MG63 (cell line): ENCODE results near the gene SETD1A. TPM values are rescaled to one million over a fixed set of nuclear protein-coding genes. Genes with fewer than 3 reads are reported as not detected.

Source experiments
- DNase-seq: peaks from one replicate; pipeline ENCODE4 v3.0.0-alpha.2; 2020
- H3K27me3 ChIP-seq: fragments of 250-450 bp; sonication (Bioruptor Pico); 2 replicates; pipeline ENCODE4 v1.5.1; 2020; ENCODE audit warnings: mild to moderate bottlenecking, moderate library complexity
- H3K36me3 ChIP-seq: fragments of 250-450 bp; sonication (Bioruptor Pico); 2 replicates; pipeline ENCODE4 v1.5.1; 2020; ENCODE audit warnings: mild to moderate bottlenecking, moderate library complexity
- H3K4me3 ChIP-seq: fragments of 250-450 bp; sonication (Bioruptor Pico); 2 replicates; pipeline ENCODE4 v1.5.1; 2020; ENCODE audit warnings: mild to moderate bottlenecking, moderate library complexity
- H3K9me3 ChIP-seq: fragments of 250-450 bp; sonication (Bioruptor Pico); 2 replicates; pipeline ENCODE4 v1.5.1; 2020; ENCODE audit warnings: mild to moderate bottlenecking, moderate library complexity
- total RNA-seq: library from RNA; depleted of rRNA; stranded (reverse); fragments of >200 nt; shearing (Covaris generic); gene quantifications from 2 replicates; pipeline ENCODE4 v1.2.3, GENCODE V29; 2014; ENCODE audit warnings: low replicate concordance

SETD1A gene
- total RNA-seq, 1 experiment from 2014 or later, result 0.76 TPM

- Histone ChIP-seq H3K36me3 (peaks cover 21% of the 10 kb centered on the region), H3K9me3 (no peaks in the 10 kb centered on the region), H3K27me3 (no peaks in the 10 kb centered on the region), H3K4me3 (peak overlapping the region; percentile 58; the same call in 1 of the 2 replicates)
- peak; percentile 68 for DNase-seq
These were observed 9.5 kb upstream of the SETD1A start for GRCh38 chr16:30947859-30948666.

- peak within 1 kb of the TSS; percentile 58 for H3K4me3 ChIP-seq
- peaks cover 16% of the 10 kb centered on the region for H3K36me3 ChIP-seq
- peak; percentile 61 for DNase-seq
- no peaks in the 10 kb centered on the region for H3K27me3 ChIP-seq
- H3K9me3 ChIP-seq, result no peaks in the 10 kb centered on the region
These were observed 8.6 kb upstream of the SETD1A start, which contains the start of gene ORAI3 for GRCh38 chr16:30948667-30949649. TSS of gene ORAI3 (plus strand) at chr16:30949068. CDS start at chr16:30949290, 222 bp downstream.

GRCh38 chr16:30949650-30950515 is 7.7 kb upstream of the SETD1A start:
- DNase-seq, result peak; percentile 77
- H3K36me3 ChIP-seq, result peaks cover 9% of the 10 kb centered on the region

GRCh38 chr16:30950516-30951065 is 7.0 kb upstream of the SETD1A start:
- Histone ChIP-seq H3K4me3 (no peak overlapping the region), H3K9me3 (no peaks in the 10 kb centered on the region), H3K36me3 (peaks cover 6% of the 10 kb centered on the region; the same call in 1 of the 2 replicates), H3K27me3 (no peaks in the 10 kb centered on the region)
- DNase-seq, result no peak

More at GRCh38 chr16:30949650-30950515, 7.7 kb upstream of the SETD1A start:
- no peaks in the 10 kb centered on the region for H3K27me3 ChIP-seq
- H3K4me3 ChIP-seq, result peak overlapping the region; percentile 58
- H3K9me3 ChIP-seq, result no peaks in the 10 kb centered on the region

GRCh38 chr16:30951193-30951592 is 6.4 kb upstream of the SETD1A start:
- H3K4me3 ChIP-seq, result no peak overlapping the region
- peaks cover 6% of the 10 kb centered on the region; the same call in 1 of the 2 replicates for H3K36me3 ChIP-seq
- no peaks in the 10 kb centered on the region for H3K27me3 ChIP-seq
- no peaks in the 10 kb centered on the region for H3K9me3 ChIP-seq
- no peak for DNase-seq

GRCh38 chr16:30951750-30952149 is 5.8 kb upstream of the SETD1A start:
- no peaks in the 10 kb centered on the region for H3K9me3 ChIP-seq
- no peak overlapping the region for H3K4me3 ChIP-seq
- DNase-seq, result peak; percentile 88
- peaks cover 5% of the 10 kb centered on the region; the same call in 1 of the 2 replicates for H3K36me3 ChIP-seq
- no peaks in the 10 kb centered on the region for H3K27me3 ChIP-seq

GRCh38 chr16:30953111-30953510 is 4.4 kb upstream of the SETD1A start:
- no peaks in the 10 kb centered on the region for H3K27me3 ChIP-seq
- no peak for DNase-seq
- H3K36me3 ChIP-seq, result no peaks in the 10 kb centered on the region; the same call in 1 of the 2 replicates
- H3K4me3 ChIP-seq, result no peak overlapping the region
- no peaks in the 10 kb centered on the region for H3K9me3 ChIP-seq

- Histone ChIP-seq H3K4me3 (no peak overlapping the region), H3K36me3 (peaks cover 1% of the 10 kb centered on the region), H3K27me3 (no peaks in the 10 kb centered on the region), H3K9me3 (no peaks in the 10 kb centered on the region)
- DNase-seq, result peak; percentile 71
These were observed 3.9 kb upstream of the SETD1A start for GRCh38 chr16:30953511-30954124.

GRCh38 chr16:30954993-30955392 is 2.6 kb upstream of the SETD1A start:
- Histone ChIP-seq H3K4me3 (no peak overlapping the region), H3K27me3 (no peaks in the 10 kb centered on the region), H3K36me3 (peaks cover 15% of the 10 kb centered on the region), H3K9me3 (no peaks in the 10 kb centered on the region)
- DNase-seq, result no peak

- DNase-seq, result peak; percentile 95
- H3K27me3 ChIP-seq, result no peaks in the 10 kb centered on the region
- no peaks in the 10 kb centered on the region for H3K9me3 ChIP-seq
- peaks cover 31% of the 10 kb centered on the region for H3K36me3 ChIP-seq
- peak overlapping the region; percentile 100 for H3K4me3 ChIP-seq
These were observed 726 bp upstream of the SETD1A start for GRCh38 chr16:30956601-30957455.

GRCh38 chr16:30958175-30959079 is 873 bp downstream of the SETD1A start:
- H3K27me3 ChIP-seq, result no peaks in the 10 kb centered on the region
- peaks cover 47% of the 10 kb centered on the region for H3K36me3 ChIP-seq
- H3K9me3 ChIP-seq, result no peaks in the 10 kb centered on the region
- DNase-seq, result peak; percentile 70
- H3K4me3 ChIP-seq, result peak overlapping the region; percentile 100

- Histone ChIP-seq H3K27me3 (no peaks in the 10 kb centered on the region), H3K4me3 (no peak overlapping the region), H3K36me3 (peaks cover 75% of the 10 kb centered on the region), H3K9me3 (no peaks in the 10 kb centered on the region)
- no peak for DNase-seq
These were observed 3.8 kb downstream of the SETD1A start for GRCh38 chr16:30961384-30961783.

- no peak for DNase-seq
- Histone ChIP-seq H3K9me3 (no peaks in the 10 kb centered on the region), H3K27me3 (no peaks in the 10 kb centered on the region), H3K4me3 (no peak overlapping the region), H3K36me3 (peaks cover 96% of the 10 kb centered on the region)
These were observed 6.5 kb downstream of the SETD1A start for GRCh38 chr16:30963925-30964511.
